Esophagus squamous epithelium (tissue), 5 donors: Measurements from ENCODE around the gene CENPM. TPM values are rescaled to one million over a fixed set of nuclear protein-coding genes. Genes with fewer than 3 reads are reported as not detected.

Experiments used
- DNase-seq: peaks from one replicate; lab custom pipeline; 2025; lab: John Stamatoyannopoulos, UW
- H3K27ac ChIP-seq, 4 donors: fragments of 200-600 bp; sonication (generic); one replicate each; pipeline ENCODE4 v1.5.1; 2016 to 2019; ENCODE audit warnings: mild to moderate bottlenecking in 1 of 4
- H3K27me3 ChIP-seq, 4 donors: fragments of 200-600 bp; sonication (generic); 1 replicate in 3 of 4; 2 replicates in 1 of 4; pipeline versions ENCODE4 v1.5.1 to v1.6.0; 2017 to 2021; ENCODE audit warnings: antibody characterized with exemption in 1 of 4
- H3K36me3 ChIP-seq, 3 donors: fragments of 200-600 bp; sonication (generic); one replicate each; pipeline ENCODE4 v1.5.1; 2016 to 2019
- H3K4me1 ChIP-seq, 3 donors: fragments of 200-600 bp; sonication (generic); one replicate each; pipeline ENCODE4 v1.5.1; 2017 to 2019
- H3K4me3 ChIP-seq, 4 donors: fragments of 200-600 bp; sonication (generic); 1 replicate in 3 of 4; 2 replicates in 1 of 4; pipeline ENCODE4 v1.5.1; 2016 to 2019; ENCODE audit warnings: mild to moderate bottlenecking in 2 of 4, moderate library complexity in 1 of 4
- H3K9me3 ChIP-seq, 3 donors: fragments of 200-600 bp; sonication (generic); one replicate each; pipeline ENCODE4 v1.5.1; 2016 to 2019
- POLR2A ChIP-seq, 4 donors: fragments of 450-650 bp; IDR thresholded peaks; one replicate each; pipeline ENCODE4 v1.6.1; 2017; ENCODE audit warnings: antibody characterized with exemption in 4 of 4, mild to moderate bottlenecking in 4 of 4, moderate library complexity in 3 of 4
- WGBS, 2 donors: methylation state at CpG; one replicate each; pipeline ENCODE4 v1.1.5; 2018; 5-methylcytosine and 5-hydroxymethylcytosine counted together
- intact Hi-C: fragments of 100-400 bp; cut with DNase I; formaldehyde crosslinking; loops from one replicate; pipeline ENCODE4 v1.15.0; 2022
- total RNA-seq, 4 donors: library from RNA; depleted of rRNA; stranded (reverse); fragments of >200 nt; gene quantifications; one replicate each; pipeline ENCODE4 v1.1.0, GENCODE V29; 2016
- TF ChIP-seq, protein P1 (sequence below), 6 experiments: fragments of 450-650 bp in 4 of 6; fragments of 200-600 bp in 2 of 6; sonication (generic) in 2 of 6; IDR thresholded peaks; one replicate each; pipeline ENCODE4 v1.5.1; 2016 to 2019; ENCODE audit warnings: antibody characterized with exemption in 6 of 6, mild to moderate bottlenecking in 4 of 6, moderate library complexity in 4 of 6
- donor health status: DM: yes; HTN: yes; CAD: no.

The CENPM gene
- total RNA-seq, 4 donors from 2014 or later: 6.9 to 12.6 (median 10.5) TPM

DNA sequence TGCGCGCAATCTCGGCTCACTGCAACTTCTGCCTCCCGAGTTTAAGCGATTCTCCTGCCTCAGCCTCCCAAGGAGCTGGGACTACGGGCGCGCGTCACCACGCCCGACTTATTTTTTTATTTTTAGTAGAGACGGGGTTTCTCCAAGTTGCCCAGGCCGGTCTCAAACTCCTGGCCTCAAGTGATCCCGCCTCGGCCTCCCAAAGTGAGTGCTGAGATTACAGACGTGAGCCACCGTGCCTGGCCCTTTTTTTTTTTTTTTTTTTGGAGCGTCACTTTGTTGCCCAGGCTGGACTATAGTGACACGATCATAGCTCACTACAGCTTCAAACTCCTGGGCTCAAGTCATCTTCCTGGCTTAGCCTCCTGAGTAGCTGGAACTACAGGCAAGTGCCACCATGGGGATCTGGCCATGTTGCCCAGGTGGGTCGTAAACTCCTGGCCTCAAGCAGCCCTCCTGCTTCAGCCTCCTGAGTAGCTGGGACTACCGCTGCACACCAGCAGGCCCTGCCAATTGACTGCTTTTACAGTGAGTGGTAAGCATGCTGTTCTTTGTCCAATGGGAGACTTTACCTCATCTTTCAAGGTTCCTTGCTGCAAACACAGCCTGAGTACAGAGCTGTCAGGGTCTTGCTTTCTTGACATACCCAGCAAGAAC, 600 bp upstream of the CENPM start:
- intact Hi-C loops: no loop called here
- WGBS, 2 donors: 64 to 68% methylated on average over 20 to 21 of the region's 21 CpGs
- H3K36me3 ChIP-seq: no peaks in the 10 kb centered on the region
- no peak for TF ChIP-seq POLR2A (IDR thresholded peaks at IDR 0.05)
- TF ChIP-seq, protein P1, sequence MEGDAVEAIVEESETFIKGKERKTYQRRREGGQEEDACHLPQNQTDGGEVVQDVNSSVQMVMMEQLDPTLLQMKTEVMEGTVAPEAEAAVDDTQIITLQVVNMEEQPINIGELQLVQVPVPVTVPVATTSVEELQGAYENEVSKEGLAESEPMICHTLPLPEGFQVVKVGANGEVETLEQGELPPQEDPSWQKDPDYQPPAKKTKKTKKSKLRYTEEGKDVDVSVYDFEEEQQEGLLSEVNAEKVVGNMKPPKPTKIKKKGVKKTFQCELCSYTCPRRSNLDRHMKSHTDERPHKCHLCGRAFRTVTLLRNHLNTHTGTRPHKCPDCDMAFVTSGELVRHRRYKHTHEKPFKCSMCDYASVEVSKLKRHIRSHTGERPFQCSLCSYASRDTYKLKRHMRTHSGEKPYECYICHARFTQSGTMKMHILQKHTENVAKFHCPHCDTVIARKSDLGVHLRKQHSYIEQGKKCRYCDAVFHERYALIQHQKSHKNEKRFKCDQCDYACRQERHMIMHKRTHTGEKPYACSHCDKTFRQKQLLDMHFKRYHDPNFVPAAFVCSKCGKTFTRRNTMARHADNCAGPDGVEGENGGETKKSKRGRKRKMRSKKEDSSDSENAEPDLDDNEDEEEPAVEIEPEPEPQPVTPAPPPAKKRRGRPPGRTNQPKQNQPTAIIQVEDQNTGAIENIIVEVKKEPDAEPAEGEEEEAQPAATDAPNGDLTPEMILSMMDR (IDR thresholded peaks at IDR 0.05): no peak
- no peak for DNase-seq
- H3K27me3 ChIP-seq: no peaks in the 10 kb centered on the region
- peak overlapping the region in 3 of 4 donors; percentile 76 to 83 (median 81) for H3K27ac ChIP-seq
- no peaks in the 10 kb centered on the region for H3K9me3 ChIP-seq
- peaks cover 12 to 31% (median 13%) of the 10 kb centered on the region in 3 donors for H3K4me1 ChIP-seq
- H3K4me3 ChIP-seq: peak overlapping the region; percentile 62 to 93 (median 80)

DNA sequence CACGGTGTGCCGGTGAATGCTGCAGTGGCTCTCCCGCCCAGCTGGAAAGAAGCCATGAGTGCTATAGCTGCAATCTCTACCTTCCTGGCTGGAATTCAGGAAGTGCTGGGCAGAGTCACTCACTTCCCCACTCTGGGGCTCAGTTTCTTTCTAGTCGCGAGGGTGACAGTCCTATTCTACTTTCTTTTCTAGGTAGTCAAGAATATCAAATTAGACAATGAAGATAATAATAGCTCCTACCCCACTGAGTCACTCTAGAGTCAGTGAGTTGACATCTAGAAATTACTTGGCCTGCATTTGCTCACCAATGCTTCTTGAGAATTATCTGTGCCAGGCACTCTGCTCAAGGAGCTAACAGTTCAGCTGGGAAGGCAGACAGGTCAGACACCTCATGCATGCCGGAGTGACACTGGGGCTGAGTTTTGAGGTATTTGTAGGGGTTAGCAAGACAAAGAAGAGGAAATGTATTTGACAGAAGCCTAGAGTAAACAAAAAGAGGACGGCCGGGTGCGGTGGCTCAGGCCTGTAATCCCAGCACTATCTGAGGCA, 3.2 kb downstream of the CENPM start:
- Histone ChIP-seq H3K27me3 (no peaks in the 10 kb centered on the region), H3K27ac (peak overlapping the region in 3 of 4 donors; percentile 1 to 76 (median 65)), H3K36me3 (no peaks in the 10 kb centered on the region), H3K4me3 (no peak overlapping the region), H3K9me3 (no peaks in the 10 kb centered on the region), H3K4me1 (peaks cover 12 to 64% (median 19%) of the 10 kb centered on the region in 3 donors)
- WGBS, 2 donors: 44 to 50% methylated on average over 6 to 9 of the region's 9 CpGs
- intact Hi-C loops: loop anchor here (5.0 kb wide), 1 partner anchor 246 kb away; the partner anchor contains the start of gene MEI1
- no peak for TF ChIP-seq POLR2A (IDR thresholded peaks at IDR 0.05)
- TF ChIP-seq, protein P1 (IDR thresholded peaks at IDR 0.05): no peak
- DNase-seq: no peak

DNA sequence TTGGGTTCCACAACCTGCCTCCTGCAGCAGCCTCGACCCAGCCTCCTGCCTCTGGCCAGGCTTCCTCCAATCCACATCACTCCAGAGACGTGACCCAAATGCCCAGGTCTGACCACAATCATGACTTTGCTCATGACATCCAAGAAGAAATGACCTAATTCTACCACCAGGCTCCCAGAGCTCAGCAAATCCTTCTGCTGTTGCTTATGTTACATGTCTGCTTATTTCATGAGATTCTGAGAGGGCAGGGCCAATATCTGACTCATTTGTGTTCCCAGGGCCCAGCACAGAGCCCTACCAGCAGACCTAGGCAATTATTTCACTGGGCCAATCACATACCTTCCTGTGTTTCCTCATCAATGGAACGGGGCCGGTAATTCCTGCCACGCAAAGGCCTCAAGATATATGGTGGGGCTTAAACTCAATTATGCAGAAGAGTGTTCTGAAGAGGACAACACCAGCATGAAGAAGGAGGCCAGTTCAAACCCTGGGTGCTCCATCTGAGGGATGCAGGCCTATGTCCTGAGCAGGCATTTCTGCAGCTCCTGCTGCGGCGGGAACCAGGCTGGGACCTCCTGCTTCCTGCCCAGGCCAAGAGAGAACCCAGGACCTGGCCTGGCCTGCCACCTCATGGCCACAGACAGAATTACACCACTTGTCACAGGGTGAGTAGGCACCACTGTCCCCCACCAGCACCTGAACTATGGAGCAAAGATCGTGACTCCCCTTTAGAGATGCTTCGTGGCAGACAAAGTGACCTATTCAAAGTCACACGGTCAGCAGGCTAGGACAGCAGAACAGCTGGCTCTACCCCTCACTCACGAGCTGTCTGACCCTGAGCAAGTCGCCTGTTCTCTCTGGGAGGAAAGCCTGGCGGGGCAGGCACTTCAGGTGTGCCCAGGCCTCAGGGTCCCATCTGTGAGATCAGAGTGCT, 5.9 kb downstream of the CENPM start:
- TF ChIP-seq, protein P1 (IDR thresholded peaks at IDR 0.05): peak; percentile 92 to 98 (median 97)
- TF ChIP-seq POLR2A (IDR thresholded peaks at IDR 0.05): no peak
- Histone ChIP-seq H3K27me3 (no peaks in the 10 kb centered on the region), H3K9me3 (no peaks in the 10 kb centered on the region), H3K27ac (peak overlapping the region; percentile 79 to 88 (median 84)), H3K36me3 (no peaks in the 10 kb centered on the region), H3K4me3 (no peak overlapping the region), H3K4me1 (peaks cover 7 to 57% (median 12%) of the 10 kb centered on the region in 3 donors)
- no peak for DNase-seq
- intact Hi-C loops: loop anchor here (5.0 kb wide), 1 partner anchor 244 kb away; the partner anchor contains the start of gene MEI1
- 33% methylated on average over 4 to 6 of the region's 13 CpGs for WGBS, 2 donors

DNA sequence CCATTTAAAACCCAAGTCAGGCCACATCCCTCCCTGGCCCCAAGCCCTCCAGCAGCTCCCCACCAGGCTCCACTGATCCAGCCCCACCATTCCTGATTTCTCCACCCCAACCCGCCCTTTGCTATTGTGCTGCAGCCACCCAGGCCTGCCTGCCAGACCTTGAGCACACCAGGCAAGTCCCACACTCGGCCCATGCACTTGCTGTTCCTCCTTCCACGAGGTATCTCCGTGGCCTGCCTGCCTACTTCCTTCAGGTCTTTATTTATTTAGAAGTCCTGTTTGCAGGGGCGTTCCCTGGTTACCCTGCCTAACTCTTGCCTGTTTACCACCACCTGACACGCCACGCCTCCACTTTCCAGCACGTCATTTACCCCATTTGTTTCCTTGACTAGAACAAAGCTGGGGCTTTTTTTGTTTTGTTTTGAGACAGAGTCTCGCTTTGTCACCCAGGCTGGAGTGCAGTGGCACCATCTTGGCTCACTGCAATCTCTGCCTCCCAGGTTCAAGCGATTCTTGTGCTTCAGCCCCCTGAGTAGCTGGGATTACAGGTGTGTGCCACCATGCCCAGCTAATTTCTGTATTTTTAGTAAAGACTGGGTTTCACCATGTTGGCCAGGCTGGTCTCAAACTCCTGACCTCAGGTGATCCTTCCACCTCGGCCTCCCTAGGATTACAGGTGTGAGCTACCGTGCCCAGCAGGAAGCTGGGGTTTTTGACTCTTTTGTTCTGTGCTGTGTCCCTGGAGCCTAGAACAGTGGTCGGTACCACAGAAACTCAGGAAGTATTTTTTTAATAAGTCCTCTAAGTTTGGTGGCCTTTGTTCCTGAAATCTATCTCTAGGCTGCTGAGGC, 6.7 kb downstream of the CENPM start:
- 63% methylated on average over 13 of the region's 13 CpGs for WGBS, 2 donors
- Histone ChIP-seq H3K4me3 (peak overlapping the region in 1 of 4 donors; percentile 29), H3K27me3 (no peaks in the 10 kb centered on the region), H3K4me1 (peaks cover 0 to 48% (median 7%) of the 10 kb centered on the region in 3 donors), H3K36me3 (no peaks in the 10 kb centered on the region), H3K9me3 (no peaks in the 10 kb centered on the region), H3K27ac (peak overlapping the region; percentile 79 to 88 (median 84))
- DNase-seq: peak; percentile 81
- intact Hi-C loops: loop anchor here (5.0 kb wide), 1 partner anchor 243 kb away; the partner anchor contains the start of gene MEI1
- peak in 3 of 4 donors; percentile 33 to 88 (median 47) for TF ChIP-seq POLR2A (IDR thresholded peaks at IDR 0.05)
- TF ChIP-seq, protein P1 (IDR thresholded peaks at IDR 0.05): peak in 1 of 6 experiments; percentile 5
